Osteoblast (primary cell): ENCODE measurements around the gene CLNK. TPM values are rescaled to one million over a fixed set of nuclear protein-coding genes. Genes with fewer than 3 reads are reported as not detected.

Experiments
- DNase-seq: peaks from one replicate; pipeline ENCODE4 v3.0.0; 2011; ENCODE audit warnings: low spot score, mixed read lengths; ENCODE audit not compliant: insufficient read length; ENCODE audit errors: missing footprints
- H2AFZ ChIP-seq: 2 replicates; pipeline ENCODE4 v1.6.0; 2011; ENCODE audit warnings: mild to moderate bottlenecking, low read length
- H3K27ac ChIP-seq: 2 replicates; pipeline ENCODE4 v1.5.1; 2011; ENCODE audit warnings: mild to moderate bottlenecking, low read depth, low read length, moderate library complexity
- H3K27me3 ChIP-seq: 2 replicates; pipeline ENCODE4 v1.6.0; 2012; ENCODE audit warnings: mild to moderate bottlenecking, control low read depth, inconsistent platforms, low read length, moderate library complexity; ENCODE audit not compliant: insufficient read depth
- H3K36me3 ChIP-seq: 2 replicates; pipeline ENCODE4 v1.5.1; 2011; ENCODE audit warnings: mild to moderate bottlenecking, low read length, control low read depth, moderate library complexity; ENCODE audit not compliant: insufficient read depth
- H3K4me1 ChIP-seq: 2 replicates; pipeline ENCODE4 v1.5.1; 2011; ENCODE audit warnings: mild to moderate bottlenecking, low read length, control low read depth, moderate library complexity; ENCODE audit not compliant: insufficient read depth
- H3K4me2 ChIP-seq: 2 replicates; pipeline ENCODE4 v1.6.0; 2011; ENCODE audit warnings: mild to moderate bottlenecking, low read length; ENCODE audit not compliant: insufficient read depth
- H3K4me3 ChIP-seq: fragments of 200-600 bp; sonication (generic); 3 replicates; pipeline ENCODE4 v1.5.1; 2012; ENCODE audit warnings: mild to moderate bottlenecking, low read length, inconsistent platforms; ENCODE audit not compliant: insufficient read depth
- H3K79me2 ChIP-seq: 2 replicates; pipeline ENCODE4 v1.6.0; 2012; ENCODE audit warnings: mild to moderate bottlenecking, low read length, control low read depth, inconsistent platforms; ENCODE audit not compliant: insufficient read depth
- H3K9me3 ChIP-seq: 2 replicates; pipeline ENCODE4 v1.5.1; 2011; ENCODE audit warnings: low read depth, low read length, control low read depth
- H4K20me1 ChIP-seq: 2 replicates; pipeline ENCODE4 v1.6.0; 2012; ENCODE audit warnings: mild to moderate bottlenecking, low read length, control low read depth; ENCODE audit not compliant: insufficient read depth
- total RNA-seq: library from RNA; depleted of rRNA; stranded (reverse); fragments of >200 nt; gene quantifications from 2 replicates; pipeline ENCODE4 v1.2.3, GENCODE V29; 2012
- TF ChIP-seq, protein P1 (sequence below): IDR thresholded peaks from 2 replicates; pipeline ENCODE4 v1.5.1; 2011; ENCODE audit warnings: mild to moderate bottlenecking, low read depth, low read length, moderate library complexity; ENCODE audit errors: extremely low read depth

CLNK gene
- total RNA-seq, 1 donor: not detected

- Histone ChIP-seq H3K79me2 (no peaks in the 10 kb centered on the region), H3K27ac (no peak overlapping the region), H3K4me1 (no peaks in the 10 kb centered on the region), H4K20me1 (no peaks in the 10 kb centered on the region), H3K4me3 (no peak overlapping the region), H3K4me2 (no peak overlapping the region), H3K36me3 (no peaks in the 10 kb centered on the region), H3K9me3 (no peaks in the 10 kb centered on the region), H2AFZ (no peak overlapping the region), H3K27me3 (no peaks in the 10 kb centered on the region)
- TF ChIP-seq, protein P1, sequence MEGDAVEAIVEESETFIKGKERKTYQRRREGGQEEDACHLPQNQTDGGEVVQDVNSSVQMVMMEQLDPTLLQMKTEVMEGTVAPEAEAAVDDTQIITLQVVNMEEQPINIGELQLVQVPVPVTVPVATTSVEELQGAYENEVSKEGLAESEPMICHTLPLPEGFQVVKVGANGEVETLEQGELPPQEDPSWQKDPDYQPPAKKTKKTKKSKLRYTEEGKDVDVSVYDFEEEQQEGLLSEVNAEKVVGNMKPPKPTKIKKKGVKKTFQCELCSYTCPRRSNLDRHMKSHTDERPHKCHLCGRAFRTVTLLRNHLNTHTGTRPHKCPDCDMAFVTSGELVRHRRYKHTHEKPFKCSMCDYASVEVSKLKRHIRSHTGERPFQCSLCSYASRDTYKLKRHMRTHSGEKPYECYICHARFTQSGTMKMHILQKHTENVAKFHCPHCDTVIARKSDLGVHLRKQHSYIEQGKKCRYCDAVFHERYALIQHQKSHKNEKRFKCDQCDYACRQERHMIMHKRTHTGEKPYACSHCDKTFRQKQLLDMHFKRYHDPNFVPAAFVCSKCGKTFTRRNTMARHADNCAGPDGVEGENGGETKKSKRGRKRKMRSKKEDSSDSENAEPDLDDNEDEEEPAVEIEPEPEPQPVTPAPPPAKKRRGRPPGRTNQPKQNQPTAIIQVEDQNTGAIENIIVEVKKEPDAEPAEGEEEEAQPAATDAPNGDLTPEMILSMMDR: no peak
- DNase-seq: no peak
These were observed 245.6 kb downstream of the CLNK start for GRCh38 chr4:10438924-10439323.

- TF ChIP-seq, protein P1: no peak
- no peaks in the 10 kb centered on the region for H3K9me3 ChIP-seq
- H3K4me2 ChIP-seq: no peak overlapping the region
- H3K27ac ChIP-seq: no peak overlapping the region
- no peaks in the 10 kb centered on the region for H3K79me2 ChIP-seq
- no peak for DNase-seq
- H3K4me3 ChIP-seq: no peak overlapping the region
- H3K36me3 ChIP-seq: no peaks in the 10 kb centered on the region
- no peak overlapping the region for H2AFZ ChIP-seq
- H4K20me1 ChIP-seq: no peaks in the 10 kb centered on the region
- no peaks in the 10 kb centered on the region for H3K4me1 ChIP-seq
- no peaks in the 10 kb centered on the region for H3K27me3 ChIP-seq
These were observed 246.8 kb downstream of the CLNK start for GRCh38 chr4:10437735-10438134.

Other genes starting within 250 kb of the CLNK start
- 24.8 and 25.3 TPM in 2 replicates for gene ZNF518B, start 227.3 kb downstream of the CLNK start, total RNA-seq